K562 (cell line): ENCODE results near the gene THOC7.

ENCODE experiments used
- CAMTA2 ChIP-seq: fragments of 250-450 bp; sonication (Bioruptor Pico); conservative IDR thresholded peaks from 2 replicates; pipeline ENCODE4 v1.5.1; 2022
- CBX5 ChIP-seq: IDR thresholded peaks from 2 replicates; pipeline ENCODE4 v1.6.1; 2014; ENCODE audit warnings: low read depth, borderline replicate concordance
- ERF ChIP-seq: fragments of 450-650 bp; formaldehyde crosslinking; IDR thresholded peaks from 2 replicates; pipeline ENCODE4 v1.4.0; 2020; ENCODE audit warnings: mild to moderate bottlenecking, mixed read lengths
- ETV6 ChIP-seq, 3 experiments: fragments of 150-350 bp in 1 of 3; sonication (generic) in 1 of 3; formaldehyde crosslinking in 1 of 3; IDR thresholded peaks; 2 replicates each; pipeline versions ENCODE4 v1.6.1 to v1.8.0; 2014 to 2022; ENCODE audit warnings: borderline replicate concordance in 2 of 3, low read depth in 2 of 3, antibody characterized with exemption in 1 of 3, low read length in 1 of 3, mild to moderate bottlenecking in 1 of 3, missing genetic modification reagents in 1 of 3
- EZH2 ChIP-seq: IDR thresholded peaks from 2 replicates; pipeline ENCODE4 v1.6.1; 2012; ENCODE audit warnings: low read depth, mild to moderate bottlenecking, inconsistent platforms, low read length, borderline replicate concordance
- RNF2 ChIP-seq: sonication (generic); IDR thresholded peaks from 2 replicates; pipeline ENCODE4 v1.6.1; 2016
- ZBTB11 ChIP-seq, 3 experiments: fragments of 200-800 bp in 1 of 3; fragments of 250-450 bp in 1 of 3; fragments of 450-650 bp in 1 of 3; sonication (Bioruptor Pico) in 1 of 3; sonication (Bioruptor generic) in 1 of 3; formaldehyde crosslinking in 1 of 3; IDR thresholded peaks; 2 replicates each; pipeline versions ENCODE4 v1.6.1 to v1.8.0; 2016 to 2022; ENCODE audit warnings: mild to moderate bottlenecking in 2 of 3, missing genetic modification characterization in 2 of 3, missing compliant biosample characterization in 1 of 3, moderate library complexity in 1 of 3
- ZNF282 ChIP-seq: sonication (generic); formaldehyde crosslinking; IDR thresholded peaks from 2 replicates; pipeline ENCODE4 v1.8.1; 2023; ENCODE audit warnings: missing genetic modification reagents
- TF ChIP-seq, protein P1 (sequence below): fragments of 250-450 bp; sonication (Bioruptor Pico); IDR thresholded peaks from 2 replicates; pipeline ENCODE4 v1.5.0; 2020; ENCODE audit warnings: mild to moderate bottlenecking, borderline replicate concordance
- TF ChIP-seq, protein P2 (sequence below), 3 experiments: IDR thresholded peaks in 2 of 3; conservative IDR thresholded peaks in 1 of 3; 2 replicates each; pipeline ENCODE4 v1.5.1; 2011 to 2012; ENCODE audit warnings: low read length in 3 of 3, mild to moderate bottlenecking in 3 of 3, control low read depth in 2 of 3, improper control_type of control experiment in 1 of 3, inconsistent platforms in 1 of 3, low read depth in 1 of 3, mixed read lengths in 1 of 3, moderate library complexity in 1 of 3; ENCODE audit not compliant: insufficient read depth in 2 of 3

GRCh38 chr3:63798544-63798943 lies 65.1 kb downstream of the THOC7 start:
- TF ChIP-seq, protein P1, sequence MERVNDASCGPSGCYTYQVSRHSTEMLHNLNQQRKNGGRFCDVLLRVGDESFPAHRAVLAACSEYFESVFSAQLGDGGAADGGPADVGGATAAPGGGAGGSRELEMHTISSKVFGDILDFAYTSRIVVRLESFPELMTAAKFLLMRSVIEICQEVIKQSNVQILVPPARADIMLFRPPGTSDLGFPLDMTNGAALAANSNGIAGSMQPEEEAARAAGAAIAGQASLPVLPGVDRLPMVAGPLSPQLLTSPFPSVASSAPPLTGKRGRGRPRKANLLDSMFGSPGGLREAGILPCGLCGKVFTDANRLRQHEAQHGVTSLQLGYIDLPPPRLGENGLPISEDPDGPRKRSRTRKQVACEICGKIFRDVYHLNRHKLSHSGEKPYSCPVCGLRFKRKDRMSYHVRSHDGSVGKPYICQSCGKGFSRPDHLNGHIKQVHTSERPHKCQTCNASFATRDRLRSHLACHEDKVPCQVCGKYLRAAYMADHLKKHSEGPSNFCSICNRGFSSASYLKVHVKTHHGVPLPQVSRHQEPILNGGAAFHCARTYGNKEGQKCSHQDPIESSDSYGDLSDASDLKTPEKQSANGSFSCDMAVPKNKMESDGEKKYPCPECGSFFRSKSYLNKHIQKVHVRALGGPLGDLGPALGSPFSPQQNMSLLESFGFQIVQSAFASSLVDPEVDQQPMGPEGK (CRISPR knock-in tag) = no peak
- TF ChIP-seq, protein P2, sequence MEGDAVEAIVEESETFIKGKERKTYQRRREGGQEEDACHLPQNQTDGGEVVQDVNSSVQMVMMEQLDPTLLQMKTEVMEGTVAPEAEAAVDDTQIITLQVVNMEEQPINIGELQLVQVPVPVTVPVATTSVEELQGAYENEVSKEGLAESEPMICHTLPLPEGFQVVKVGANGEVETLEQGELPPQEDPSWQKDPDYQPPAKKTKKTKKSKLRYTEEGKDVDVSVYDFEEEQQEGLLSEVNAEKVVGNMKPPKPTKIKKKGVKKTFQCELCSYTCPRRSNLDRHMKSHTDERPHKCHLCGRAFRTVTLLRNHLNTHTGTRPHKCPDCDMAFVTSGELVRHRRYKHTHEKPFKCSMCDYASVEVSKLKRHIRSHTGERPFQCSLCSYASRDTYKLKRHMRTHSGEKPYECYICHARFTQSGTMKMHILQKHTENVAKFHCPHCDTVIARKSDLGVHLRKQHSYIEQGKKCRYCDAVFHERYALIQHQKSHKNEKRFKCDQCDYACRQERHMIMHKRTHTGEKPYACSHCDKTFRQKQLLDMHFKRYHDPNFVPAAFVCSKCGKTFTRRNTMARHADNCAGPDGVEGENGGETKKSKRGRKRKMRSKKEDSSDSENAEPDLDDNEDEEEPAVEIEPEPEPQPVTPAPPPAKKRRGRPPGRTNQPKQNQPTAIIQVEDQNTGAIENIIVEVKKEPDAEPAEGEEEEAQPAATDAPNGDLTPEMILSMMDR (IDR thresholded peaks at IDR 0.05 in 2 of 3, conservative IDR thresholded peaks at IDR 0.05 in 1 of 3; ENCODE audit: insufficient read depth in 2 of 3, low read depth in 1 of 3, low read length in 3 of 3) = no peak
- TF ChIP-seq ZNF282 (CRISPR knock-in tag) (no peak), ETV6 (IDR thresholded peaks at IDR 0.05; ENCODE audit: borderline replicate concordance in 1 of 2, low read depth in 2 of 2, low read length in 1 of 2) (no peak), ETV6 (CRISPR knock-in tag; IDR thresholded peaks at IDR 0.05; ENCODE audit: borderline replicate concordance) (no peak), CBX5 (no peak), EZH2 (no peak), RNF2 (no peak), CAMTA2 (CRISPR knock-in tag) (no peak), ZBTB11 (CRISPR knock-in tag; IDR thresholded peaks at IDR 0.05) (no peak), ERF (CRISPR knock-in tag) (no peak)
